Uterus (tissue), 2 donors: ENCODE results near the gene MAN2A2.

ENCODE experiments used
- CTCF ChIP-seq, 4 experiments: fragments of 200-600 bp in 2 of 4; fragments of 450-650 bp in 2 of 4; sonication (generic) in 2 of 4; IDR thresholded peaks; one replicate each; pipeline ENCODE4 v1.5.1; 2016 to 2019; ENCODE audit warnings: antibody characterized with exemption in 4 of 4, mild to moderate bottlenecking in 2 of 4, moderate library complexity in 1 of 4
- POLR2A ChIP-seq, 2 donors: fragments of 450-650 bp; IDR thresholded peaks; one replicate each; pipeline ENCODE4 v1.6.1; 2016; ENCODE audit warnings: antibody characterized with exemption in 2 of 2, mild to moderate bottlenecking in 1 of 2, moderate library complexity in 1 of 2

- no peak for TF ChIP-seq CTCF (IDR thresholded peaks at IDR 0.05)
- no peak for TF ChIP-seq POLR2A (IDR thresholded peaks at IDR 0.05)
These were observed 39.4 kb downstream of the MAN2A2 start for GRCh38 chr15:90942354-90943120.
